ENCODE measurements around the gene GAS7.

Gene GAS7

DNA sequence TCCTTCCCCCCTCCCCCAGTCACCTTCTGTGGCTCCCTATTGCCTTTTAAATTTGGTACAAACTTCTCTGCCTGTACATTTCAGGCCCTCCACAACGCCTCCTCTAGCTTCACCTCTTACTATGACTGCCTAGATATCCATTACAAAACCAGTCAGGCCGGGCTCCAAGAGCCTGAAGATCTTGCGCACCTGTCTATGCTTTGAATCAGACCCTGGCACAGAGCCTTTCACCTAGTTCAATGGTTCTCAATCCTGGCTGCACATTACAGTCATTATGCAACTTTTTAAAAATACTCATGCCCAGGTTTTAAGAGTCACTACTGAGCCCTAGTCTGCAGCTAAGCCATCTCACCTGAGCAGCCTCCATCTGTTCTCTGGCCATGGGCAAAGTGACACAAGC is 1.6 kb upstream of the GAS7 start:
- no peak for DNase-seq

DNA sequence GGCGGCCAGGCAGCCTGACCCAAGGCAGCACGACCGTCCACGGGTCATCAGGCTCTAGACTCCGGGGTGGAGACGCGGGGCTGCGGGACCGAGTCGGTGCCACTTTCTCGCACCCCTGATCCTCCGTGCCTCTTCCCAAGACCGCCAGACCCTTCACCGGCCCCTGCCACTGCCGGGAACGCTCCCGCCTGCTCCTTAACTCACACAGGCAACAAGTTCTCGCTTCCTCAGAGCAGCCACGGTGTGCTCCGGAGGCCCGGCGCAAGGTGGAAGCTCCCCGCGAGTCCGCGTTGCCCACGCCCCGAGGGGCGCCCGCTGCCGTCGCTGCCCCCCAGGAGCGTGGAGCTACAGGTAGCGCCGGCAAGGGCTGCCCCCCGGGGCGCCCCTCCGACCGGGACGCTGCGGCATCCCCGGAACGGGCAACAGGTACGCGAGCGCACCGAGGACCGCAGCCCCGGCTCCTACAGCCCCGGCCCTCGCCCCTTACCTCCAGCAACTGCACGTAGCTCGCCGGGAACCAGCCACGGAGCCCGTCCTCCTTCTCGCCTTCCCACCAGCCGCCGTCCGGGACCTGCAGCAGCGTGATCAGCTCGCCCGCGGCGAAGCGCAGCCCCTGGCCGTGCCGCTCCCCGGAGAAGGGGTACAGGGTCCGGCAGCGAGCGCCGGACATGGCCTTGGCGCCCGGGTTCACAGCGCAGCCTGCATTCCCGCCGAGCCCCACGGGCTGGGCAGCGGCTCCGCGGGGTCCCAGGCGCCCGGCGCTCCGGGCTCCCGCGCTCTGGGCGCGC is 491 bp downstream of the GAS7 start:
- DNase-seq = no peak

- no peak for DNase-seq
These were observed 1.1 kb downstream of the GAS7 start for GRCh38 chr17:10197362-10197720.

- no peak for DNase-seq
These were observed 1.5 kb downstream of the GAS7 start for GRCh38 chr17:10196941-10197340.

GRCh38 chr17:10196384-10196895 is 2.0 kb downstream of the GAS7 start:
- DNase-seq = no peak

- DNase-seq = no peak
These were observed 3.2 kb downstream of the GAS7 start for GRCh38 chr17:10195090-10195805.

- no peak for DNase-seq
These were observed 4.8 kb downstream of the GAS7 start for GRCh38 chr17:10193632-10194031.

GRCh38 chr17:10192972-10193371 is 5.4 kb downstream of the GAS7 start:
- peak; percentile 62 for DNase-seq

GRCh38 chr17:10192461-10192860 is 5.9 kb downstream of the GAS7 start:
- no peak for DNase-seq

DNA sequence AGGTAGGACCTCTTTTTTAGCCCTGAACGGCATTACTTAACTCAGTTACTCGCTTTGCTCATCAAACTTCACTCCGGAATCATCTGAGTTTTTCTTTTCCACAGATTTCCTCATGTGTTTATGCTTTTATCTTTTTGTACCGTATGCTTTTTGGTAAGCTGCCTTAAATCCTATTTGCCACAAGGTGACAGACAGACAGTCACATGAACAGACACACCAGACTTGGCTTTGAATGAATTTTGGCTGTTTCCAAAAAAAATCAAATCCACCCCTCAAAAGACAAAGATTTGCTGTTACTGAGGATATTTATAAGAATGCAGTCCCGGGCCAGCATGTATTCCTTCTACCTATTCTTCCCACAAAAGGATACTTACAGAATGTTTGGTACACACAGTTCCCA is 10.9 kb downstream of the GAS7 start:
- DNase-seq = no peak

DNA sequence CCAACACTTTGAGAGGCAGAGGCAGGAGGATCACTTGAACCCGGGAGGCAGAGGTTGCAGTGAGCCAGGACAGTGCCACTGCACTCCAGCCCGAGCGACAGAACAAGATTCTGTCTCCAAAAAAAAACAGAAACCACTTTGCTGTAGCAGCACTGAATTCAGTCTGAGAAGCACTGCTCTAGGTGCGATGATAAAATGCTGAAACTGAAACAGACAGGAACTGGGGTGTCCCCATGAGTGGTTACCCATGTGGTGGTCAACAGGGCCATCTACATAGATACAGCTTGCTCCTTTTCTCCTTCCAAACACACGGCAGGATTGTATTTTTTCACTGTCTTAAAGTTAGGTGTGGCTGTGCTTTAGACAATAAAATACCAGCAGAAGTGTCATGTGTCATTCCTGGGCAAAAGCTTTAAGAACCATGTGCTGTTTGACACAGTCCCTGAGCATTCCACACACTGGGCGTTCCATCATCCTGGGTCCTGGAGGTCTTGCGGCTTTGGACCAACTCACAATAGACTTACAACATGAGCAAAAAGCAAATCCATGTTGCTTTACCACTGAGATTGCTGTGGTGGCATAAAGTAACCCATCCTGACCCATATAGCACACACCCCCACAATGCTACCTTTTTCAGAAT is 11.5 kb downstream of the GAS7 start:
- DNase-seq = no peak

- DNase-seq = no peak
These were observed 14.2 kb downstream of the GAS7 start for GRCh38 chr17:10183931-10184930.

GRCh38 chr17:10182785-10183184 is 15.6 kb downstream of the GAS7 start:
- no peak for DNase-seq

- peak; percentile 79 for DNase-seq
These were observed 19.9 kb downstream of the GAS7 start for GRCh38 chr17:10178506-10178991.

GRCh38 chr17:10177913-10178505 is 20.4 kb downstream of the GAS7 start:
- peak; percentile 97 for DNase-seq

GRCh38 chr17:10177131-10177912 is 21.1 kb downstream of the GAS7 start:
- DNase-seq = no peak

- DNase-seq = no peak
These were observed 24.5 kb downstream of the GAS7 start for GRCh38 chr17:10173913-10174312.

GRCh38 chr17:10172778-10173177 is 25.6 kb downstream of the GAS7 start:
- DNase-seq = no peak

DNA sequence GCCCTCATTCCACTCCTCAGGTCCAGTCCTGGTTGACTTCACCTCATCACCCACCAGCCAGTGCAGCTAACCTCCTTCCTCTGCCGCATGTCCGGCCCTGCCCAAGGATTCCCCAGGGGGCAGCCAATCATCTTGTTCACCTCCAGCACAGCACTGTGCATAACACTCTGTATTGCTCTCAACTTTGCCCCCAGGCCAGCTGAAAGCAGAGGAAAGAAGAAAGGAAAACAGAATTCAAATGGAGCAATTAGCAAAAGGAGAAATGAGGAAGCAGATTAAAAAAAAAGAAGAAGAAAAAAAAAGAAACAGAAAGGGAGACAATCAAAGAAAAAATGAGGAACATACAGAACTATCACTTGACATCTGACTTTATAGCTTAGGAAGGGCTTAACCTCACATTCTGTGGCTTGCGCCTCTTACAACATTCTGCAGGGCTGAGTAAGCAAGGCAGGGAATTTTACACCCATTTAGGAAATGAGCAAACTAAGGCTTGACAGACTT is 26.1 kb downstream of the GAS7 start:
- DNase-seq = peak; percentile 52

- DNase-seq = peak; percentile 46
These were observed 26.8 kb downstream of the GAS7 start for GRCh38 chr17:10171581-10171981.

Measured in fibroblast of skin of back (primary cell).